NCI-H2227 treated with DMSO at 0.1 percent for 48 hours (cell line): ENCODE results near the gene IGF2.

Source experiments
- DNase-seq: peaks from one replicate; lab custom pipeline; 2025; lab: John Stamatoyannopoulos, UW

The IGF2 gene

GRCh38 chr11:2091786-2092463, 47.3 kb downstream of the IGF2 start:
- DNase-seq: no peak

DNA sequence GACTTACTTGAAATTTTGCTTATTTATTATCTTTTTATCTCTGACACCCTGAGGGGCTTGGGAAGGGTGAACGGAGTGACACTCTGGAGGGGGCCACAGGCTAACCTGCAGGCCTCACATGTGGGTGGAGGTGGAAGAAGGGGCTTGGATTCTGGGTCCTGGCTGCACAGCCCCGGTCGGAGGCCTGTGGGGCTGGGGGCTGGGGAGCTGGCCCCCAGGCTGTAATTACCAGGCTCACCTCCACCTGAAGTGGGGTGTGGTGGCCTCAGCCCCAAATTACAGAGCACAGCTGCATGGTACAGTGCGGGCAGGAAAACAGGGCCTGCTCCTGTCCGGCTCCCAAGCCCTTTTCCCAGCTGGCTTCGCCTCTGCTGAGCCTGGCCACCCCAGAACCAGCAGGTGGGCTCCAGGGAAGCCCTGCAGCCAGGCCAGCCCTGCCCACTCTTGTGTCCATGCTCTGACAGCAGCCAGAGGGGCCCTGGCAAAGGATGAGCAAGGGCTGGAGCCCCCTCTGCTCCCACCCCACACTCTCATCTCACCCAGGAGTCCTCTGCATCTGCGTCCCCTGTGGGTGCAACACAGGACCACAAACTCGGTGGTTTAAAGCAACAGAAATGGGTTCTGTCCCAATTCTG, 48.0 kb downstream of the IGF2 start:
- DNase-seq: no peak

DNA sequence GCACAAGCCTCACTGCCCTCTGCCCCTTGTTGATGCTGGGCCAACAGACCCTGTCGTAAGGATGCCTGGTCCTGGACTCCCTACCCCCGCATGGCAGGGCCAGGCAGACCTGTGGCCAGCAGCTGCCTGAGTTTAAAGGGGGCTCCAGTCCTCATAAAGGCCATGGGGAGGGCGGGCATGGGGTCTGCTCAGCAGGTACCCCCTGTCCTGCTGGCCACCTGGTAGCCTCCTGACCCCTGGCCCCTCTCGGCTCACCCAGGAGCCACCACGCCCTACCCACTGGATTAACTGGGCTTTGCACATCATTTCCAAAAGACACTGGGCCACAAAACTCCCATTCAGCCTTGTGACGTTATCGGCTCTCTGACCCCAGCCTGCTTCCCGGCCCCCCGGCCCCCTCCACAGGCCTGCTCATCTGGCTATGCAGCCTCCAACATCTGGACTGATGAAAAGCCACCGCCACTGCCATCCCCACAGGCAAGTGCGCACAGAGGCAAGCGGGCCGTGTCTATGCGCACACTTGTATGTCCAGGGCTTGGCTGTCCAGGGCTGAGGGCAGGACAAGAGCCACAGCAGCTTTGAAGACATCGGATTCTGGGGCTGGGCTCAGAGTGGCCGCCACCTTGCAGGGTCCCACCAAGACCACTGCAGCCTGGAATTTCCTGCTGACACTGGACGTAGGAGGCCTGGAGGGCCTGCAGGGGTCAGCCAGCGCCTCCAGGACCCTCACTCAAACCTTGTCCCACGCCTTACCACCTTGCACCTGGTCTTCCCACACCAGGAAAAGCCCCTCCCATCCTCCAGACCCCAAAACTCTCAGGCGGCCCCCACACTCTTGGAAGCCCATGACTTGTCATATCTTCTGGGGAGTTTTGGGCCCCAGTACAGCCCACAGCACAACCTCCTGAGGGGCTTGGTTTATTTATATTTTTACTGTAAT, 48.7 kb downstream of the IGF2 start:
- DNase-seq: no peak

- DNase-seq: no peak
These were observed 49.5 kb downstream of the IGF2 start for GRCh38 chr11:2089536-2090165.

- DNase-seq: no peak
These were observed 50.2 kb downstream of the IGF2 start for GRCh38 chr11:2088746-2089535.

DNA sequence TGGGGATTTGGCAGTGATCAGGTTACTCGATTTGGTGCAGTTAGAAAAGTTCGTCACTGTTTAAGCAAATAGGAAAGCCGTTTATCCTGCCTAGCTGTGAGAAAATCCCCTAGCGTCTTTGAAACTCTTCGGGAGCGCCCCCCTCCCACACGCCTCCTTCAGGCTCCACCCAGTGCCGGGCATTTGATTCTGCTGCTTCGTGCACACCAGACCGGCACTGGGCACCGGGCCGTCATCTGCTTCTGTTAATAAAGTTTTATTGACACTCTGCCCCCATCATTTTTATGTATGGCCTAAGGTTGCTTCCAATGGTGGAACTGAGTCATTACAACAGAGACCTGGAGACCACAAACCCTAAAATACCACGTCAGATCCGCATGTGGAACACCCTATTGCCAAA, 50.9 kb downstream of the IGF2 start:
- no peak for DNase-seq

GRCh38 chr11:2086239-2087040, 52.7 kb downstream of the IGF2 start:
- DNase-seq: no peak

GRCh38 chr11:2085251-2086066, 53.7 kb downstream of the IGF2 start:
- DNase-seq: no peak

DNA sequence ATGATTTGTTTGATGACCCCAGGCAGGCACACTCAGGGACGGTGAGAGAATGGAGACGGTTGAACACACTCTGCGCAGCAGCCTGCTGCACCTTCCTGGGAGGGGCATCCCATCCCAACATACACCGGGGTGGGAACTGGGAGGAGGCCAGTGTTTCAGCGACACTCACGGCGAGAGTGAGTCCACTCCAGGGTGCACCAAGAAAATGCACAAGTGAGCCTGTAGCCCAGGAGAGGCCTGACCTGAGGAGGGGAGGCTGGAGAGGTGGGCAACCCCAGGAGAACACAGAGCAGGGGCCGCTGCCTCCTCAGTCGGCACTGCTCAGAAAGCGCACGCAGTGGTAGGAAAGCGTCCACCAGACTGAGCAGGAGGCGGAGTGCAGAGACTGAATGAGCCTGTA, 54.5 kb downstream of the IGF2 start:
- DNase-seq: no peak
